Aorta (tissue), 5 donors: ENCODE results near the gene HIVEP2. TPM values are rescaled to one million over a fixed set of nuclear protein-coding genes. Genes with fewer than 3 reads are reported as not detected.

Experiments used
- ATAC-seq: fragments of 200-7000 bp; cut with Tn5 transposase; one replicate; pipeline ENCODE4 v1.9.1; 2022; ENCODE audit warnings: moderate library complexity; ENCODE audit not compliant: low FRiP score
- DNase-seq, 2 donors: peaks; one replicate each; pipeline ENCODE4 v3.0.0-alpha.2; 2020
- H3K27ac ChIP-seq, 2 donors: one replicate each; pipeline ENCODE4 v1.5.1; 2013; ENCODE audit warnings: low read length in 2 of 2, mild to moderate bottlenecking in 2 of 2, moderate library complexity in 2 of 2, control low read depth in 1 of 2, inconsistent platforms in 1 of 2, low read depth in 1 of 2
- H3K27me3 ChIP-seq, 2 donors: one replicate each; pipeline ENCODE4 v1.6.1; 2013; ENCODE audit warnings: control low read depth in 1 of 2, low read length in 1 of 2, mild to moderate bottlenecking in 1 of 2, moderate library complexity in 1 of 2; ENCODE audit not compliant: insufficient read depth in 2 of 2, control insufficient read depth in 1 of 2
- H3K36me3 ChIP-seq, 2 donors: one replicate each; pipeline ENCODE4 v1.6.1; 2013; ENCODE audit warnings: control low read depth in 1 of 2, low read length in 1 of 2, mild to moderate bottlenecking in 1 of 2; ENCODE audit not compliant: insufficient read depth in 2 of 2, control insufficient read depth in 1 of 2
- H3K4me1 ChIP-seq, 2 donors: one replicate each; pipeline ENCODE4 v1.6.1; 2013; ENCODE audit warnings: low read length in 2 of 2, control low read depth in 1 of 2, mild to moderate bottlenecking in 1 of 2, moderate library complexity in 1 of 2; ENCODE audit not compliant: insufficient read depth in 2 of 2, control insufficient read depth in 1 of 2
- H3K4me3 ChIP-seq, 2 donors: one replicate each; pipeline ENCODE4 v1.5.1; 2013; ENCODE audit warnings: low read length in 2 of 2, control low read depth in 1 of 2, mild to moderate bottlenecking in 1 of 2
- H3K9me3 ChIP-seq: one replicate; pipeline ENCODE4 v1.6.1; 2013; ENCODE audit warnings: mild to moderate bottlenecking, low read length; ENCODE audit not compliant: control insufficient read depth
- whole genome bisulfite sequencing, 2 donors: extraction: QIAGEN DNeasy Blood & Tissue Kit; methylation state at CpG; one replicate each; pipeline ENCODE4 v1.1.7; 2013; 5-methylcytosine and 5-hydroxymethylcytosine counted together
- intact Hi-C, 2 donors: fragments of 100-400 bp; cut with DNase I; formaldehyde crosslinking; loops; one replicate each; pipeline versions ENCODE4 v1.14.2 to v1.15.0; 2022
- polyA plus RNA-seq, 2 donors: library from polyadenylated mRNA; stranded (reverse); fragments of 200-250 nt; gene quantifications; one replicate each; pipeline ENCODE4 v1.2.3, GENCODE V29; 2013
- total RNA-seq, 2 donors: library from RNA; stranded (reverse); fragmentation: NEBNext Ultra II Directional; extraction: Animal tissue kit (Norgen Biotek cat#: 25700); gene quantifications; one replicate each; pipeline ENCODE4 v1.2.1, GENCODE V29; 2021
- donor health status: healthy with polysubstance abuse.
- donor health status: Bipolar disorder and iron deficiency.
- donor health status: DM: no; HTN: no; CAD: no.
- donor health status: DM: no; HTN: no; CAD: no.
- donor health status: DM: yes; HTN: yes; CAD: no.

Gene HIVEP2
- total and polyA plus RNA-seq, 4 donors = 5.3 to 36.8 (median 20.4) TPM

DNA sequence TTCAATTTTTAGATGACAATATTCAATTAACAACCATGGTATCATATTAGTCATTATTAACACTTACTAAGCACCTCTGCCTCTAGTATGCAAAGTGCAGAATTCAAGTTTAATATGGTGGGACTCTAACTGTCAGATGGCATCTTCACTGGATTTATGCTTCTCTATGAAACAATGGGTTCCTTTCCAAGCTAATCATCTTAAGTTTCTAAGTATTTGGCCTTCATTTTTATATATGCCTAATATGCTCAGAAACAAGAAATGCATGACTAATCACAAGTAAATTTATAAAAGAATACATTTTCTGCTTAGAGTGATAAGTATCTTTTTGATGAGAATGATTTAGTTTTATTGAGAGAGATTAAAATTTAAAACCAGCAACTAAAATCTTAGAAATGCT is 144.7 kb downstream of the HIVEP2 start:
- ATAC-seq = no peak
- Histone ChIP-seq H3K27me3 (no peaks in the 10 kb centered on the region), H3K9me3 (no peaks in the 10 kb centered on the region), H3K36me3 (no peaks in the 10 kb centered on the region), H3K27ac (no peak overlapping the region), H3K4me3 (no peak overlapping the region), H3K4me1 (peaks cover 0 to 4% of the 10 kb centered on the region in 2 donors)
- intact Hi-C loops = no loop called here
- DNase-seq = no peak

DNA sequence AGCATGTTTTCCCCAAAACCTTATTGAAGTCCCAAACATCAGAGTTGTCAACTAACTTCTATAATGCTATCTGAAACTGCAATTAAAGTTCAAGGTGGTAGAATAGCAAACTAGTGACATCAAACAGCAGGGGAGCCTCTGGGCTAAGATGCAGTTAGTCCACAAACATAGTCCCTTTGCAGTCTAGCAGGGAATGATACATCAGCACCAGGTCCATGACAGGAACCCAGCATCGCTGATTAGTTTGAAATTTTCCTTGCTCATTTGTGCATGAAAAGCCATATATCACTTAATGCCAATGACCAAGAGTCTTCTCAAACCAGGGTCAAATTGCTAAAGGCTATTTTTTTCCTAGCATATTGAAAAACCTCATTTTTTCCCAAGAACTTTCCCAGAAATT is 145.3 kb downstream of the HIVEP2 start:
- WGBS, 2 donors = 97 to 98% methylated on average over 1 of the region's 1 CpG
- H3K27ac ChIP-seq = no peak overlapping the region
- intact Hi-C loops = no loop called here
- no peaks in the 10 kb centered on the region for H3K36me3 ChIP-seq
- no peaks in the 10 kb centered on the region for H3K9me3 ChIP-seq
- ATAC-seq (no peak), DNase-seq (no peak)
- no peaks in the 10 kb centered on the region for H3K27me3 ChIP-seq
- H3K4me1 ChIP-seq = peaks cover 0 to 4% of the 10 kb centered on the region in 2 donors
- H3K4me3 ChIP-seq = no peak overlapping the region

DNA sequence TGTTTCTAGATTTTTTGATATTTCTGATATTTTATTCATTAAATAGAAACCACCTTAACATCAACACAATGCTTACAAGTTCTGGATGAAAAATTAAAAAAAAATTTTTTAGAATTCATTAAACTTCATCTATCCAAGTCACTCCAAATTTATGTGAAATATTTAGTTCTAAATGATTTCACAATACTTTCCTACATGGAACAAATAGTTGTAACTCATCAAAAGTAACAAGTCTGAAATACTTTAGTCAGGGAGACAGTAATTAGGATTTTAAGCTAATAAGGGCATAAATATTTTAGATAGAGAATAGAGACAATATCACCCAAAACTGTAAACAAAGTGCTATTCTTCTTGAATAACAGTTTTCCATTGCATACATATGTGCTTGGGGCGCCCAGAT is 147.8 kb downstream of the HIVEP2 start:
- no peak for DNase-seq
- intact Hi-C loops = no loop called here
- WGBS, 2 donors = 96 to 98% methylated on average over 1 of the region's 1 CpG
- Histone ChIP-seq H3K36me3 (no peaks in the 10 kb centered on the region), H3K4me1 (peaks cover 0 to 4% of the 10 kb centered on the region in 2 donors), H3K27me3 (no peaks in the 10 kb centered on the region), H3K9me3 (no peaks in the 10 kb centered on the region), H3K27ac (no peak overlapping the region), H3K4me3 (no peak overlapping the region)
- ATAC-seq = no peak

DNA sequence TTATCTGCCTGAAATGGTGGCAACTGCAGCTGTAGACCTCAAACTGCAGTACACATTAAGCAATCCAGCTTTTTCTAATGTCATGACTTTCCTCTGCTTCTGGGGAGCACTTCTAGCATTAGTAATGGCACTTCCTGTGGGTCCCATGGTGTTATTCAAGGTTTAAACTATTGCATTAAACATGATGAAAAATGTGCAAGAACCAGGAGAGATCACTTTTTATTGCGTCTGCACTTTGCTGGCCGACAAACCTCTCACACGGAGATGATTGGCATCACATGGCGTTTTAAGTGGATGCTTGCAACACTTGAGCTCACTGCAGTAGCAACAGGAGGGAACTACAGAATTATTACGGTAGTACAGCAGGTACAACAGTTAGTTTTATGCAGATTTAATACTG is 148.4 kb downstream of the HIVEP2 start:
- Histone ChIP-seq H3K9me3 (no peaks in the 10 kb centered on the region), H3K36me3 (no peaks in the 10 kb centered on the region), H3K27me3 (no peaks in the 10 kb centered on the region), H3K27ac (no peak overlapping the region), H3K4me3 (no peak overlapping the region), H3K4me1 (no peaks in the 10 kb centered on the region)
- DNase-seq = no peak
- WGBS, 2 donors = 92 to 93% methylated on average over 5 of the region's 5 CpGs
- no peak for ATAC-seq
- intact Hi-C loops = no loop called here

DNA sequence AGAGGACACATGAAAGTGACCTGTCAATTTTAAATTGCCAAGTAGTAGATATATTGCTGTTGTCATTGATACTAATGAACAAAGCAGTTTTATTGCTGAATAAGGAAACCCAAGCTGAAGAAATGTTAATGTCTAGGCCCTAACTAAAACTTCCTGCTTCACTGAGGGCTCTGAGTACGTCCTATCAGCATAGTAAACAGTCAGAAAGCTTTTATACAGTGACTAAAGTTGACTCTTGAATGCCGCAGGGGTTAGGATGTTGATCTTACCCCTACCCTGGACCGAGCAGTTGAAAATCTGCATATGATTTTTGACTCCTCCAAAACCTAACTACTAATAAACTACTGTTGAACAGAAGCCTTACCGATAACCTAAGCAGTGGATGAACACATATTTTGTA is 149.0 kb downstream of the HIVEP2 start:
- intact Hi-C loops = no loop called here
- Histone ChIP-seq H3K36me3 (no peaks in the 10 kb centered on the region), H3K9me3 (no peaks in the 10 kb centered on the region), H3K4me3 (no peak overlapping the region), H3K27ac (no peak overlapping the region), H3K27me3 (no peaks in the 10 kb centered on the region), H3K4me1 (no peaks in the 10 kb centered on the region)
- DNase-seq = no peak
- WGBS, 2 donors = 93 to 97% methylated on average over 4 of the region's 4 CpGs
- no peak for ATAC-seq

DNA sequence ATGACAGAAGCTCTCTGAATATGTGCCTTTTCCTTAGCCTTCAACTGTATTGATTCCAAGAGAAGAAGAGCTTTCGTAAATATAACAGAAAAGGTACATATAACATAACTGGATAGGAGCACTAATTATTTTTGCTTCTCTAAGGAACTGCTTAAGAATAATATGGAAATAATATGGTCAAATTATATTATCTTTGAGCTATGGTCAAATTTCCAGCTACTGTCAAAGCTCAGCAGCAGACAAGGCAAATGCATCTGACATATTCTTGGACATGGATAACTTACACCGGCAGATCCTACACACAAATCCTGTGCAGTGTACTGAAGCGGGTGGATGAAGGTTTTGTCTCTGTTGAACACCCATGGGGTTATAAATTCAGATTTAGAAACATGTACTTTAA is 150.6 kb downstream of the HIVEP2 start:
- no peaks in the 10 kb centered on the region for H3K36me3 ChIP-seq
- H3K4me3 ChIP-seq = no peak overlapping the region
- 67 to 81% methylated on average over 3 of the region's 3 CpGs for WGBS, 2 donors
- no peaks in the 10 kb centered on the region for H3K9me3 ChIP-seq
- intact Hi-C loops = no loop called here
- DNase-seq (no peak), ATAC-seq (no peak)
- no peaks in the 10 kb centered on the region for H3K4me1 ChIP-seq
- H3K27me3 ChIP-seq = no peaks in the 10 kb centered on the region
- no peak overlapping the region for H3K27ac ChIP-seq

DNA sequence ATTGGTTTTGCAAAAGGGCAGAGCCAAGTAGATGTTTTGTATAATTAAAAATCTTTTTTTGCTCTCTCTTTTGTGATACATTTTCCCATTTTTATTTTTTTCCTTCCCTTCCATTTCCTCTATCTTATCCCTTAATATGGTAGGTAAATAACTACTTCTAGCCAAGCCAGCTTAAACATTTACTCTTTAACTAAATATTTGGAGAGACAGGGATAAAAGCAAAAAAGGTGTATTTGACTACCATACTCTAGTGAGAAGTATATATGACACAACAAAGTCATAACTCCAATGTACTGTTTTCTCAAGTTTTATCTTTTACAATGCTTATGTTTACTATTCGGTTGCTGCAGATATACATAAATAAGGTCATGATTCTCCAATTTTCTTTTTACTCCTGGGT is 154.7 kb downstream of the HIVEP2 start:
- ATAC-seq (no peak), DNase-seq (no peak)
- Histone ChIP-seq H3K4me1 (no peaks in the 10 kb centered on the region), H3K4me3 (no peak overlapping the region), H3K27ac (no peak overlapping the region), H3K9me3 (no peaks in the 10 kb centered on the region), H3K27me3 (no peaks in the 10 kb centered on the region), H3K36me3 (no peaks in the 10 kb centered on the region)
- intact Hi-C loops = no loop called here
- 90 to 97% methylated on average over 1 of the region's 1 CpG for WGBS, 2 donors

DNA sequence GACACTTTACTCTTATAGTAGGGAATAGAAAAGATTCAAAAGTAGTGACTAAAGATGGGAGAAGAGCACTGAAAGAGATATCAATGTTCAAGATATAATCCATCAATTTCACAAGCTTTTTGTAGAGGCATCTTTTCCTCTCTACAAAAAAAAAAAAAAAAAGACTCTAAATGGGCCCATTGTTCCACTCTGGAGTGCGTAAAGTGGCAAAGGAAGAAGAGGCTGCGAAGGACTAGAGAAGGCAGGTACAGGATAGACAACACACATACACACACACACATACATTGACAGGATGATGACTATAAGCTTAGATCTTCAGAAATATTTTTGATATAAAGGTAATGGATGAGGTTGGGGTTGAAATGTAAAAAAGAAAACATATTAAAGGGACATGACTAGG is 157.6 kb downstream of the HIVEP2 start:
- no peaks in the 10 kb centered on the region for H3K36me3 ChIP-seq
- intact Hi-C loops = no loop called here
- H3K27me3 ChIP-seq = no peaks in the 10 kb centered on the region
- H3K4me3 ChIP-seq = no peak overlapping the region
- no peaks in the 10 kb centered on the region for H3K9me3 ChIP-seq
- H3K4me1 ChIP-seq = no peaks in the 10 kb centered on the region
- no peak for DNase-seq
- ATAC-seq = no peak
- WGBS, 2 donors = 98% methylated on average over 2 of the region's 2 CpGs
- no peak overlapping the region for H3K27ac ChIP-seq

DNA sequence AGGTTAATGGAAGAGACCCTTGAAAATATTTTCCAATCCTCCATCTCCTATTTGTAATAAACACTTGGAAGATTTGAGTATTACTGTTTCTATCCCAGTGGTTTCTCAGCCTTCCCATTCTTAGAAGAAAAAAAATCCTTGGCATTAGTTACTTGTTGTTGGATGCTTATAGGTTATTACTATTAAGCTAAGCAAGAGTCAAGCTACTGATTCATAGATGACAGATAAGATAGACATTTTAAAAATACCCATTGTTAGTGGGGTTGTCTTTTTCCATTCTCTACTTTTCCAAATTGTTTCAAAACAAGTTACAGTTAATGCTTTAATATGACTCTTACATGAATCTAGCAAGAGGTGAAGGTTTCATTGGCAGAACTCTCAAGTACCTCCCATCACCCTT is 158.5 kb downstream of the HIVEP2 start:
- intact Hi-C loops = no loop called here
- H3K36me3 ChIP-seq = no peaks in the 10 kb centered on the region
- no peak overlapping the region for H3K4me3 ChIP-seq
- H3K4me1 ChIP-seq = no peaks in the 10 kb centered on the region
- H3K27me3 ChIP-seq = no peaks in the 10 kb centered on the region
- ATAC-seq (no peak), DNase-seq (no peak)
- no peak overlapping the region for H3K27ac ChIP-seq
- H3K9me3 ChIP-seq = no peaks in the 10 kb centered on the region
